Activated T-helper 1 cell treated with anti-CD3 and anti-CD28 coated beads, Interleukin-2, amount 50 U/mL, for 16 hours (primary cell): Measurements from ENCODE around the gene PTK6.
"Not testable (repeated sequence)": the region's sequence is repeated elsewhere in the genome, so short reads cannot be mapped to it uniquely, and the experiment has no call there.

Source experiments
- DNase-seq, 2 donors: peaks; one replicate each; pipeline ENCODE4 v3.0.0-alpha.2; 2020; ENCODE audit warnings: low read depth in 1 of 2, low spot score in 1 of 2

The PTK6 gene

GRCh38 chr20:63536997-63537524, at the start of gene PTK6:
PTK6 (minus strand) TSS chr20:63537376; CDS start chr20:63537314, 62 bp downstream.
- no peak for DNase-seq

- DNase-seq: no peak
Measured at GRCh38 chr20:63586797-63587196, 49.6 kb upstream of the PTK6 start.

GRCh38 chr20:63585616-63586565, 48.7 kb upstream of the PTK6 start:
- no peak for DNase-seq

GRCh38 chr20:63582382-63583063, 45.3 kb upstream of the PTK6 start:
- no peak for DNase-seq

GRCh38 chr20:63580796-63581461, 43.8 kb upstream of the PTK6 start:
- DNase-seq: peak; percentile 40 to 44

GRCh38 chr20:63579017-63579694, 42.0 kb upstream of the PTK6 start:
- no peak for DNase-seq

- DNase-seq: no peak
Measured at GRCh38 chr20:63578224-63579016, 41.2 kb upstream of the PTK6 start.

GRCh38 chr20:63577317-63577894, 40.2 kb upstream of the PTK6 start:
- DNase-seq: no peak

- DNase-seq: no peak
Measured at GRCh38 chr20:63576311-63576710, 39.1 kb upstream of the PTK6 start.

GRCh38 chr20:63574829-63575743, 37.9 kb upstream of the PTK6 start:
- no peak for DNase-seq

- DNase-seq: peak in 1 of 2 donors; percentile 45
Measured at GRCh38 chr20:63574156-63574828, 37.1 kb upstream of the PTK6 start, which contains the start of gene HELZ2. HELZ2 (minus strand) TSS chr20:63574239; CDS start chr20:63572385, 1,854 bp downstream.

GRCh38 chr20:63573647-63574131, 36.5 kb upstream of the PTK6 start:
- no peak for DNase-seq

- no peak for DNase-seq
Measured at GRCh38 chr20:63572788-63573646, 35.8 kb upstream of the PTK6 start.

- no peak for DNase-seq
Measured at GRCh38 chr20:63572071-63572787, 35.1 kb upstream of the PTK6 start.

GRCh38 chr20:63571087-63571478, 33.9 kb upstream of the PTK6 start:
- DNase-seq: not testable (repeated sequence)
